NCI-H2196 treated with DMSO at 0.1 percent for 48 hours (cell line): Measurements from ENCODE around the gene DUSP22.

Experiments used
- DNase-seq: peaks from one replicate; lab custom pipeline; 2025; ENCODE audit not compliant: unreplicated experiment; lab: John Stamatoyannopoulos, UW

Gene DUSP22

DNA sequence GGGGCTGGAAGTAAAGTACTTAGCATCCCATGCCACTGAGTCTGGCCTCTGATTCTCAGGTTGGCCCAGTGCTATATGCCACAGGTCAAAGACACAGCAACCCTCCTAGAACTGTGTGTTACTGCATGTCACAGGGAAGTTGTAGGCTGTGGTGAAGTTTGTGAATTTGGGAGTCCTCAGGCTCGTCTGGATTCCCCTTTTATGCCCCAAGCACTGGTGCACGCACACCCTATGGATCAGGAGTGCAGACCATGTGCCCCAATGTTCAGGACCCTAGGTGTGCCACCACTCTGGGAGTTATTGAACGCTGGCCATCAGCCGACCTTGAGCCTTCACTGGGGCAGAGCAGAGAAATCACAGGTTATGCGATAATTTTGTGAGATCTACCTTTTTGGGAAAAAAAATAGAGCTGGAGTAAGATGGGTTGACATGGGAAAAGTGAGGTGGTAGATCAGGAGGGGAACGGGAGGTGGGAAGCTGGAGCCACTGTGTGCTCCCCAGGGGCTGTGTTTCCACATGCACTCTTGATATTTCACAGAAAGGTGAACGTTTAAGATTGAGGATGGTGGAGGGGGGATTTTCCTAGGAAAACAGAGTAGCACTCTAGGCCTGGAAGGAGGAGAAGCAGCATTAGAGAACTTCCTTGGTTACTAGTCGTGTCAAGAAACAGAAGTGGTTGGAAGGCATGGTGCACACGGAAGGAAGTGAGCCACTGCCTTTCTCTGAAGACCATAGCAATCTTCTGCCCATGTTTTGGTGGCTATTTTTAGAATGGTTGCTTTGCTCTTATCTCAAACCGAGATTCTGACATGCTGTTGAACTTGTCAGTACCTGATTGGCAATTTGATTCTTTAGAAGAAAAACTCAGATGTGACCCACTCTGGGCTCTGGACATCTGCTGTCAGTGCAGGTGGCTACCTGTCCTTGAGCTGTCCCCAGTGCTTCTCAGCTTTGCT is 44.1 kb downstream of the DUSP22 start:
- no peak for DNase-seq

DNA sequence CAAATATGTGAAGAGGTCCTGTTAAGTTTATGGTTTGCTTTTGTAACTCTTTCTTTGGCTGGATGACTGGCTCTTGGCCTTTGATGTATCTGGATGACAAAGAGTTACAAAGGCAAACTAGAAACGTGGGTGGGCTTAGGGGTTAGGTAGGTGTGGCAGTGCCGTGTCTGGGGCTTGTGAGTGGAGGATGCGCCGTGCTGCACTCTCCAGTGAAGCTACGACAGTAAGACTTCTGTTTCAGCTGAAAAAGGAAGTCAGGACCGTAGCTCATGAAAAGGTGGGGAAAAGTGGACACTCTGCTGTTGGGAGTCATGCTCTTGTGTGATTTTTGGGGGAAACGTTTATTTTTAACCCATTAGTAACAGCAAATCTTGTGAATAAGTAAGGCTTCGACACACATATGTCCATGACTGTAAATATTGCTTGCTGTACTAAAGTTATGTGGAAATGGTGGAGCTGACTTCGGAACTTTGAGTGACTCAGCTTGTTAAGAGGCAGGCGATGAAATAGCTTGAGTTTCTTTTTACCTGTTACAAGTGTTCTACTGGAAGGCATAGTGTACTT is 45.6 kb downstream of the DUSP22 start:
- no peak for DNase-seq

DNA sequence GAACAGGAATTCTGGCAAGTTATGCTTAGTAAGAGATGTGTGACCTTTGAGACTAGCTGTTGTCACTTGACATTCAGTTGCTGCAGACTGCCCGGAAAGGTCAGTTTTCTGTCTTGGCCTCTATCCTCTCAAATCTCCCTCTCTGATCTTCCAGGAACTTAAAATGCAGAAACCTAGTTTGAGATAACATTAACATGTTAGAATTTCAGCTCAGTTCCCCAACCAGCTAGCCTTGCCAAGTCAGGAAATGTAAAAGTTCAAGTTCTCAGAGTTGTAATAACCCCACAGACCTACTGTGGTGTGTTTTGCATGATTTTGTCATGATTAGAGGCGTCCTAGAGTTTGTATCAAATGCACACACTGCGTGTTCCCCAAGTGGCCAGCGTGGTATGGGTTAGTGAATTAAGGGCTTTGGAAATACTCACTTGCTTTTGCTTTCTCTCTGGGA is 46.6 kb downstream of the DUSP22 start:
- DNase-seq = no peak

DNA sequence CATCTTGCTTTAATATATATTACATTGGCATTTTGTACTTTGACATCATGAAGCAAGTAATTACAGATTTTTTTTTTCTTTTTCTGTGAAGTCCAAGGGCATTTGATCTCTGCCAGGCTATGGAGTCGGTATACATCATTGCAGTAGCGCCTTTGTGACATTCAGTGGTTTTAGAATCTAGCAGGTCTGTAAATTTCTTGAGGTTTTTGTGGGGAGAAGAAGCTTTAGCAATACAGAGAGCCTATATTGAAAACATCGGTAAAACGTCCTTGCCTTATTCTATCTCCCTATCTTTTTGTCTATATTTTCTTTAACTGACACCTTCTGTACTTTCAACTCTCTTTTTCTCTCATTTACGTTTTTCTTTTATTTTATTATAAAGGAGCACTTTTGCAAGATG is 47.2 kb downstream of the DUSP22 start:
- no peak for DNase-seq

DNA sequence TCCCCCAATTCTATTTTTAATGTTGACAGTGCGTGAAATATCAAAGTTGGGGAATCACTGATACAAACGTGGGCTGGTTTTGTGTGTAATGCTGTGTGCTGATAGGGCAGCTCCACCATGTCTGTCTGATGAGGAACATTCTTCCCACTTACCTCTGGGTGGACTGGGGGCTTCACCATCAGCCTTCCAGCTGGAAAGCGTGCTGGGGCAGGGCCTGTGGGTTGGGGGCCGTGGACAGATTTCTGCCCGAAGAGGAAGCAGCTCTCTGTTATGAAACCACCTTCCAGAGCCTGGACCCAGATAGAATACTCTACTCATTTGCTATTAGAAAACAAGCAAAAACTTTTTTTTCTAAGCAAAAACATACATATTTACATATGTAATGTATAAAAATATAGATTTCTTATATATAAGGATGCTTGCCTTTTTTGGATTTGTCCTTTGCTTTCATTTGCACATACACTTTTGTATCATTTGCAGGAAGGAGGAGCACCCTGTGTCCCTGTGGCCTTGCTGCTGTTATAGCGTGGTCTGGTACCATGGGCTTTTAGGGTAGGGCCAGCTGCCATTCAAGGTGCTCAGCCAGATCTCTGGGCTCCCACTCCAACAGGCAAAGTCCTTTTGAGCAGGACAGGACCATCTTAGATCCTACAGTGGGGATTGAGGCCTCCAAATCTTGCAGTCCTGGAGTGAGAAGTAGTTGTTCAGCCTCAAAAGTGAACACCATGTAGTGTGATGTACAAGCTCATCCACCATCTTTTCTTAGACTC is 48.1 kb downstream of the DUSP22 start:
- no peak for DNase-seq

DNA sequence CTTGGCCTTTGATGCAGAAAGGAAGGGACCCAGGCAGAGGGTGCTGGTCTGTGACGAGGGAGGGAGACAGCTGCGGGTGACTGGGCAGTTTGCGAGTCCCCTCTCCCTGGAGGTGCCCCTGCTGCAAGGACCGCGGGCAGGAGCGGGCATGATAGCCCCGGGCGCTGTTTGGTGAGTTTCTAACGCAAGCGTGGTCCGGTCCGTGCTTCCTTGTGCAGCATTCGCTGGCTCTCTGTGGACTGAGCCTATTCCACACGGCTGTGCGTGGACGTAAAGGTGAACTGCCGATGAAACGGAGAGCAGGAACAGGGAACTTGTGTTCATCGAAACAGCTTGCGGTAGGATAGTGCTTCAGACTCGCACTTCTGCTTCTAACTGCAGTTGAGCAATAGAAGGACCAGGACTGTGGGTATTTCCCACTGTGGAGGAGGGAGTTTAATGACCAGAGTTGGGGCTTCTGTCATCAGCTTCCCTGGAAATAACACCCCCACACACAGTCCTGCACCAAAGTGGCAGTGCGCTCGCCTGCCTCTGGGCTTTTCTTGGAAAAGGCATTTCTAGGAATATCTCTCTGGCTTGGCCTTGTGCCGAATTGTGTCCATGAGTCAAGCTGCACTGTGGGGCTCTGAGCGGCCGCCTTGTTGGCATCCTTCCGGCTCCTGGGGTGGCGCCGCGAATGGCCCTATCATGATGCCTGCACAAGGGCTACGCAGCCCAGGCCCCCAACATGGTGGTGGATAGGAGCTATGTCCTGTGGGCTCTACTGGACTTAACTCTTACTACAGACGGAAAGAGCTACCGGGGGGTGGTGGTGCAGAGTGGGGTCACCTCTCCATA is 48.9 kb downstream of the DUSP22 start:
- no peak for DNase-seq

DNA sequence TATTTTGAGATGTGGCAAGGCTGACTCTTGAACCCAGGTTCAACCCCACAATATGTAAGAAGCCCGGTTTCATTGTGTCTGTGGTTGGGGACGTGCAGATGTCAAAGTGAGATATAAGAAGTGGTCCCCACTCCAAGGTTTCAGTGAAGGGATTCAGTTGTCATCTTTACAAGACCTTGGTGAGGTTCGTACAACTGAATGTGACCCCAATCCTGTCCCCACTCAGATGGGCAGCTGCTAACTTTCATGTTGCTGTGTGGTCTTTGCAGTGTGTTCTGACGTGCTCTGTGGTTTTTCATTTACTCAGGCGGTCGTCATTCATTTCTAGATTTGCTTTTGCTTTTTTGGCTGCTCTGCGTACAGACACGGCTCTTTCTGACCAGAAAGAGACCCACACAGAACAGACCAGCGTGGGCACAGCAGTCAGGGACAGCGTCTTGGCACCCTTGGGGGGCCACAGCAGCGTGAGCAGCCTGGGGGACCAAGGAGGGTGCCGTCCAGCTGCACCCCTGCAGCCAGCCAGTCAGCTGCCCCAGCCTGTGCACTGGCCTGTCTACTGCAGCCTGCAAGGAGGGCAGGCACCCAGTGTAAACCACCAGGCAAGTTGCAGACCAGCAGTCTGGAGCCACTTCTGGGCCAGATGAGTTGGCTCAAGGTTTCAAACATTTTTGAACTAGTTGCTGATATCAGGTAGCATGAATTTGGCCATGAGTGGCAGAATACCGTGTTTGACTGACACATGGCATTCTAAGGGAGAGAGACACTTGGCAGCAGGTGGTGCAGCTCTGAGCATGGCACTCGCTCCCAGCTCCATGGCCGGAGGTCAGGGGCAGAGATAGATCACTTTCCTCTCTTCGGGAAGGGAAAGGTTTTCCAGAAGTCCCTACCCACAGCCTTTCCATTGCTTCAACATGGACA is 49.9 kb downstream of the DUSP22 start:
- no peak for DNase-seq

DNA sequence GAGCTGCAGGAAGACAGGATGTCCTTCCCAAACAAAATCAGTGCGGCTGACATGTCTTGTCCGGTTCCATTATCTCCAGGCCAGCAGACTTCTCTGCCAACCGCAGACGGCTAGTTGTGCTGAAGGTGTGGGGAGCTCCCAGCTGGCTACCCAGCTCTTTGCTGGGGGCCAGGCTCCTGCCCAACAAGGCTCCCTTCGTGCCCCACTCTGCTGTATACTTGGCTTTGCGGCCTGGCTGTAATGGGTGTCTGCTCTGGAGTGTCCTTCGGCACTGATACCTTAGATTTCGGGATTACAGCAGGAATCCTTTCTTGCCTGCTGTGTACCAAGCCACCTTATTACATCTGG is 50.5 kb downstream of the DUSP22 start:
- DNase-seq = no peak

DNA sequence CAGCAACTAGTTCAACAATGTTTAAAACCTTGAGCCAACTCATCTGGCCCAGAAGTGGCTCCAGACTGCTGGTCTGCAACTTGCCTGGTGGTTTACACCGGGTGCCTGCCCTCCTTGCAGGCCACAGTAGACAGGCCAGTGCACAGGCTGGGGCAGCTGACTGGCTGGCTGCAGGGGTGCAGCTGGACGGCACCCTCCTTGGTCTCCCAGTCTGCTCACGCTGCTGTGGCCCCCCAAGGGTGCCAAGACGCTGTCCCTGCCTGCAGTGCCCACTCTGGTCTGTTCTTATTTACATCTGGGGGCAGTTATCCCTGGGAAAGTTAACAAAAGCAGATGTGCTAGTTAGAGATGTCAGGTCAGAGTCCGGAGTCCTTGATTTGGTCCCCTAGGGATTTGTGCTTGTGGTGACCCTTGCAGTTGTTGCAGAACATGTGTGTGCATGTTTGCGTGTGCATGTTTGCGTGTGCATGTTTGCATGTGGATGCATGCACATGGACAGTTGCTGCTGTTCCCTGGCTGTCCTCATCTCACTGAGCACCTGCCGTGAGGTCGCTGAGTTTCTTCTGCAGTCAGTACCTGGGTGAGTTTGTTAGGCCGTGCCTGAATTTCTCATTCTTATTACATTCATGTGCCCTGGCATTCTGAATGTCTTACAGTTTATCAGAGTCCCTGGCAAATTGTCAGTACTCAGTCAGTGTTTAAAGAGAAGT is 51.1 kb downstream of the DUSP22 start:
- DNase-seq = no peak

DNA sequence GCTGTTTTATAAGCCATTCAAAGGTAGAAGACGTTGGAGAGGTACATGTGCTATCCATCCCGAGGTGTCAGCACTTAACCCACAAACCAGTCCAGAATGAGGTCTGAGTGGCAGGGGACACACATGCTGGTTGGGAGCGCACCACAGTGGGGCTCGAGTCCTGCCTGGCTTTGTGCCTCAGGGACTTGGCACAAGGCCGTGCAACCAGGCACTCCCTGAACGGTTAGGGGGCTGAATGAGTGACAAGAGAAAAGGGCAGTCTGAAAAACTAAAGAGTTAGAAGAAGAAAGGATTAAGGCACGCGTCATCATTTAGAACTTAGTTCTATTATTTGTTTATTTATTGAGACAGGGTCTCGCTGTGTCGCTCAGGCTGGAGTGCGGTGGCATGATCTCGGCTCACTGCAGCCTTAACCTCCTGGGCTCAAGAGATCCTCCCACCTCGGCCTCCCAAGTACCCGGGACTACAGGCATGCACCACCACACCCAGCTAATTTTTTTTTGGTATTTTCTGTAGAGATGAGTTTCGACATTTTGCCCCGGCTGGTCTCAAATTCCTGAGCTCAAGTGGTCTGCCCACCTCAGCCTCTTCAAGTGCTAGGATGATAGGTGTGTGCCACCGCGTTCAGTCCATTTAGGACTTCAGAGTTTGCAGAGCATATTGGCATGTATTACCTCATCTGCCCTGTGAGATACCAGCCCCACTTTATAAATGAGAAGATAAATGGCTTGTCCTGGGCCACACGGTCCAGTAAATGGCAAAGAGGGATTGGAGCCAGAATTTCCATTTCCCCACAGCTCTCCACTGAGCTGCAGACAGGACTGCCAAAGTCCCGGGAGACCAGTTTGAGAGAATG is 51.9 kb downstream of the DUSP22 start:
- DNase-seq = no peak

DNA sequence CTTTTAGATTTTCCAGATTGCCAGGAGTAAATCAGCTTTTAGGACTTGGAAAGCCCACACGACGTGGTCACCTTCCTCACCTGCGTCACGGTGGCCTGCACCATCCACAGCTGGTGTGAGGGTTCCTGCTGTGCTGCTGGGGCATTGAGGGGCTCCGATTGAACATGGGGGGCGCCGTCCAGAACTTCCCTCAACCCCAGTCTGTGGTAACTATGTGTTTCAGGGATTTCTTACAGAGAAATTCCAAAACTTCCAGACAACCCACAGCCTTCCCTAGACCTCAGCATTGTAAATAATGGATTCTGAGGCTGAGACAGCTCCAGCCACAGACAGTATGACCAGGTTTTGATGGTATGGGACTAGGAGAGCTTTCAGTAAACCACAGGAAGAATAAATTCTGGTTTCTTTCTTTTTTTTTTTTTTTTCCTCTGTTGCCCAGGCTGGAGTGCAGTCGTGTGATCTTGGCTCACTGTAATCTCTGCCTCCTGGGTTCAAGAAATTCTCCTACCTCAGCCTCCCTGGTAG is 52.6 kb downstream of the DUSP22 start:
- no peak for DNase-seq

DNA sequence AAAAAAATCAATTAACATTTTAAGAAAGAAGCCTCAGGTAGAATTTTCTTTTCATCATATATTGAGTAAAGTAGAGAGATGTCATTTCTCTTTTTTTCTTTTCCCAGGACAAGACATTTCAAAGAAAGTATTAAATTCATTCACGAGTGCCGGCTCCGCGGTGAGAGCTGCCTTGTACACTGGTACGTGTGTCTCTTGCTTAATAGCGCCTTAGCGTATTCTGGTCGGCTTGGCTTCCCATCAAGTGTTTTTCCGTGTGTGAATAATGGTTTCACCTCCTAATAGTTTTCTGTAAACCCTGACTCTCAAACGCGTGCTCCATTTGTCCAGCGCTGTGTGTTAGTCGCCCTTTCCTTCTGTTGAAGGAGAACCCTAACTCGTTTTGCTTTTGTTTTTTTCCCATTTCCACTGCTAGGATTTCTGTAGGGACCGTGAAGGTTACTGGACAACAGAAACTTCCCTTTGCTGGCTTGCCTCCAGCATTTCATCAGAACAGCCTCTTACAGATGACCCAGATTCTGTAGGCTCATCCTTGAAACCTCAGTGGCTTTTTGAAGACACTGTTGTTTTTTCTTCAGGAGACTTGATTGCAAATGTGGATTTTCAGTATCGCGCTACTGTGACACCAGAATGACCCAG is 53.6 kb downstream of the DUSP22 start:
- no peak for DNase-seq

DNA sequence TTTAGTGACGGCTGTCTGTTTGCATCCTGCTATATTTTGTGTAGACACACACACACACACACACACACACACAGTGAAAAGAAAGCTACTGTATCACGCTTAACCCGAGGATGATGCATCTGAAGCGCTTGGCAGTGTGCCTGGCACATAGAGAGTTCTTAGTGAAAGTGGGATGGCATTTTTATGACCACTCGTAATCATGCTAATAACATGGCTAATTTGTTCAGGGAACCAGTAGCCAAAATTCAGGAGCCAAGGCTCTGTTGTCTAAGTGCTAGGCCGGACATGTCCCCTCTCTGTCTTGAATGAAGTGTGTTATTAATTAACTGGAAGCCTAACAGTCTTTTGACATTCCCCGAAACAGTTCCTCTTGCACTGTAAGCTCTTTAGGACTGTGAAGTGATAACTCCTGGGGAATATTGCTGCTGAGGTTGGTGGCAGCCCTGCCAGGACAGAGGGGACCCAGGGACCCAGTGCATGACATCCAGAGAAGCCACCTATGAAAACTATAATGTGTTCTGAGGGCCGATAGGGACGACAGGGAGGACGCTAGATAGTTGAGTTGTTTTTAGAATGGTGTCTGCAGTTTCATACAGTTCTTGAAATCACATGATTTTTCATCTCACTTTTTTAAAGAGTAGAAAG is 54.2 kb downstream of the DUSP22 start:
- no peak for DNase-seq

DNA sequence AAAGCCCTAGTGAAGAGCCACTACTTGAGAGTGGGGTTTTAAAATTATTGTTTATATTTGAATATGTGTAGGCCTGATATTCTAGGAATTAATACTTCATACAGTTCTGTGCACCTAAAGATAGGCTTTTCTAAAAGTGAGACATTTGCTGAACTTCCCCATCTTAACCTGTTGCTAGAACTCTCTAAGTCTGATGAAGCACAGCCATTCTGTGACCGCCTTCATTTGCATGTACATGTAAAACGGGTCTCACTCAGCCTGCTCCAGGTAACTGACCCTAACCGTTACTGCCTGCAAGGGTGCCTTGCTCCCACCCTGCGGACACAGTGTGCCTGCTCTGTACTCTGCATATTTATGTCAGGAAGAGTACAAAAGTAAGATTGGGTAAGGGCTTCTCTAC is 54.9 kb downstream of the DUSP22 start:
- DNase-seq = no peak

DNA sequence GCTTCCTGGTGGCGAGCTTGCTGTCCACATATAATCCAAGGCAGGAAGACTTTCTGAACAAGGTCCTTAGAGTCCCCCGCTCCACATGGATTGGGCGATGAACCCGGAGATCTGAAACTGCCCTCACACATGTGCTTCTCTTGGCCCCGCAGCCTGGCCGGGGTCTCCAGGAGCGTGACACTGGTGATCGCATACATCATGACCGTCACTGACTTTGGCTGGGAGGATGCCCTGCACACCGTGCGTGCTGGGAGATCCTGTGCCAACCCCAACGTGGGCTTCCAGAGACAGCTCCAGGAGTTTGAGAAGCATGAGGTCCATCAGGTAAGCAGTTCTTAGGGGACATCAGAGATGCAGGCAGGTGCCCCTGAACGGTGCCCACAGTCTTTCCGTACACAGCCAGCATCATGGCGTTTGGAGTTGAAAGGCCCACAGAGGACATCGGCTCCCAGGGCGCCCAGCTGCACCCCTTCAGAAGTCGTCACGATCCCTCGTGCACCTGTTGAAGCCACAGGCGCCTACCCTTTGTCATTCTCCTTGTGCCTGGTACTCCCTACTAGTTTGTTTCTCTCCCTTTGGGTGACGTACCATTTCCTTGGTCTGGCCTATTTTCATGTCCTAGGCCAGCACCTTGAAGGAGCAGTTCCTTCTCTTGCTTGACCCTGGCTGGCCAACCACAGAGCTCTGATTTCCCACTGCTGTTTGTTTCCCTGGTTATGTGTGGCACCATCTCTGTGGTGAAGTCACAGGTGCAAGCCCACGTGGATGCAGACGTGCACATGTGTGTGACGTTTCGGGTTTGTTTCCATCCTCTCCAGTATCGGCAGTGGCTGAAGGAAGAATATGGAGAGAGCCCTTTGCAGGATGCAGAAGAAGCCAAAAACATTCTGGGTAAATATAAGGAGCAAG is 55.9 kb downstream of the DUSP22 start:
- no peak for DNase-seq

DNA sequence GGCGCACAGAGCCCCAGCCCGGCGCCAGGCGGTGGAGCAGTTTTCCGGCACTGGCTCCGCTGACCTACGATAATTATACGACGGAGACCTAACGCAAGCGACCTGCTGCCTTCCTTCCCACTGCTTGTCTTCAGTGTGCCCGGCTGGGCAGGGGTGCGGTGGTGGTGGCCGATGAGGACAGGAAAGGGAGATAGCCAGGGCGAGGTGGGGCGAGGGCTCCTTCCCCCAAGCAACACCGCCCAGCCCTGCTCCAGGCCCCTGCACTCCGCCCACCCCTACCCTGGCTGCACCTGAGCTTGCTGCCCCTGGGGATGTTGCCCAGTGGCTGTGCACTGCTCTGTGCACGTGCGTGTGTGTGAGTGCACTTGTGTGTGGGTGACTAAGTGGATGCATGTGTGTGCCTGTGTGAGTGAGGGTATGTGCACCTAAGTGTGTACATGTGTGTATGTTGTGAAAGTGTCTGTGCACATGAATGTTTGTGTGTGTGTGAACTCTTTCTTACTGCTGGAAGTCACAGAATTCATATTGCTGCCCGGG is 56.6 kb downstream of the DUSP22 start:
- DNase-seq = no peak
